HG03378 (cell line): ENCODE results near the gene RREB1.
"Not testable (repeated sequence)": the region's sequence is repeated elsewhere in the genome, so short reads cannot be mapped to it uniquely, and the experiment has no call there.

Experiments
- ATAC-seq: cut with Tn5 transposase; IDR thresholded peaks from one replicate; pipeline ENCODE4 v1.9.1; 2021; ENCODE audit warnings: mild to moderate bottlenecking, moderate library complexity; ENCODE audit not compliant: unreplicated experiment

Gene RREB1

DNA sequence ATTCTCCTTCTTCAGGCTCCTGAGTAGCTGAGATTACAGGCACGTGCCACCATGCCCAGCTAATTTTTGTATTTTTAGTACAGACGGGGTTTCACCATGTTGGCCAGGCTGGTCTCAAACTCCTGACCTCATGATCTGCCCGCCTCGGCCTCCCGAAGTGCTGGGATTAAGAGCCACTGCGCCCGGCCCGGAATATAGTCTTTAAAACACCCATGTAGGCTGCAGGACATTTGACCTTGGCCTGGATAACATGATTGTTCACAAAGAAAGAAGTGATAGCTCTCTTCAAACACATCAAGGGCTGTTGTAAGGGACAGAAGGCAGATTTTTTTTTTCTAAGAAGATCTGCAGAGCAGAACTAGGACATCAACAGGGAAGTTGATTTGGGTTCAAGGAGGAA, 166.8 kb downstream of the RREB1 start:
- ATAC-seq = not testable (repeated sequence)

GRCh38 chr6:7276199-7276524, 168.4 kb downstream of the RREB1 start:
- no peak for ATAC-seq

- ATAC-seq = no peak
Observed at GRCh38 chr6:7282097-7282906, 174.5 kb downstream of the RREB1 start.

DNA sequence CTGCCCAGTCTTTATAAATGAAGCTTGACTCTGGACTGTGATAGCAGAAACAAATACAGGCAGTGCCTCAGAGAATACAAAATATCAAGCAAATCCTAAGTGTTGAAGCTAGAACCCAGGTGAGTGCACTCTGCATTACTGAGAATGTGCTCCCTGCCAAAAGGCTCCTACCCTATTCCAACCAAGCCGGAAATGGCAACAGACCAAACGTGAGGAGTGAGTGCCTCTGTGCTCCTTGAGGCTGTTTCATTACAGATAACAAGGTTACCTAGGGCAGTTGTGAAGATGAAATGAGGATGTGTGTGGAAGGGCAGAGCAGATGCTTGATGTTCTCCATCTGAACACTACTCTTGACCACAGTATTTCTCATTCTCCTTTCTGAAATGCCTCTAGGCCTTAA, 175.9 kb downstream of the RREB1 start:
- no peak for ATAC-seq

GRCh38 chr6:7285416-7285815, 177.7 kb downstream of the RREB1 start:
- no peak for ATAC-seq

DNA sequence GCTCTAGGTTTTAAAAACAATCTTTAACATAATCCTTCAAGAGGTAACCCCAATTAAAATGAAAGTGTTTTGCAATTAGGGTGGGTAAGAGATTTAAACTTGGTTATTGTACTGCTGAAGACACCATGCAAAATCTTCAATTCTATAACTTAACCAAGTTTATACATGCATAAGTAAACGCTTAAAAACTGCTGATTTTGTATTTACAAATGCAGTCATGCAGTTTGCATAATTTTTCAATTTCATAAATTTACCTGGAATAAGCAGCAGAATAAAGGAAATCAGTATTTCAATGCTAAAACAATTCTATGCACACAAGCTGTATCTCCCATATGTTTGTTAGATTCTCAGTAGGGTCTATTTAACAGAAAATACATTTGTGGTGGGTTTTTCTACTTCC, 182.3 kb downstream of the RREB1 start:
- ATAC-seq = no peak

GRCh38 chr6:7292596-7293255, 185.0 kb downstream of the RREB1 start:
- no peak for ATAC-seq

- no peak for ATAC-seq
Observed at GRCh38 chr6:7295916-7296315, 188.2 kb downstream of the RREB1 start.

- no peak for ATAC-seq
Observed at GRCh38 chr6:7296602-7297001, 188.8 kb downstream of the RREB1 start.

GRCh38 chr6:7298113-7298512, 190.4 kb downstream of the RREB1 start:
- ATAC-seq = no peak

GRCh38 chr6:7300926-7301325, 193.2 kb downstream of the RREB1 start:
- ATAC-seq = no peak
